GM21515 (cell line): ENCODE measurements around the gene EMX1.

Source experiments
- ATAC-seq: cut with Tn5 transposase; IDR thresholded peaks from one replicate; pipeline ENCODE4 v1.9.1; 2021; ENCODE audit not compliant: unreplicated experiment

Gene EMX1

GRCh38 chr2:72974436-72974754 is 57.1 kb downstream of the EMX1 start:
- no peak for ATAC-seq

DNA sequence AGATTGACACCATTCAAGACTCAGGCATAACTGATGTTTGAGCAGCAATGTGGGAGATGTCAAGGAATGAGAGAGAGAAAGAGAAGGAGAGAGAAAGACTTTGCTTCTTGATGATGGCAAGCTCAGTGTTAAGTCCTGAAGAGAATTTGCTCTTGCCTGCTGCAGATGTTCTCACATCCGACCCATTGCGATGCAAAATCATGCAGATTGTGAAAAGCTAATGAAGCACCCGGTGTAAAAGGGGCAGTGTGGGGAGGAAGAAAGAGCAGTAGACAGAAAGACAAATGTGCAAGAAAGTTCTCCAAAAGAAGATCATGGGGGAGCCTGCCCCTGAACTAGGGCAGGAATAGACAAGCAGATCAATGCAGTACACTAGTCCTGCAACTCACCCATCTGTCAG is 57.7 kb downstream of the EMX1 start:
- no peak for ATAC-seq

- ATAC-seq = no peak
Measured at GRCh38 chr2:72979896-72980295, 62.6 kb downstream of the EMX1 start.

DNA sequence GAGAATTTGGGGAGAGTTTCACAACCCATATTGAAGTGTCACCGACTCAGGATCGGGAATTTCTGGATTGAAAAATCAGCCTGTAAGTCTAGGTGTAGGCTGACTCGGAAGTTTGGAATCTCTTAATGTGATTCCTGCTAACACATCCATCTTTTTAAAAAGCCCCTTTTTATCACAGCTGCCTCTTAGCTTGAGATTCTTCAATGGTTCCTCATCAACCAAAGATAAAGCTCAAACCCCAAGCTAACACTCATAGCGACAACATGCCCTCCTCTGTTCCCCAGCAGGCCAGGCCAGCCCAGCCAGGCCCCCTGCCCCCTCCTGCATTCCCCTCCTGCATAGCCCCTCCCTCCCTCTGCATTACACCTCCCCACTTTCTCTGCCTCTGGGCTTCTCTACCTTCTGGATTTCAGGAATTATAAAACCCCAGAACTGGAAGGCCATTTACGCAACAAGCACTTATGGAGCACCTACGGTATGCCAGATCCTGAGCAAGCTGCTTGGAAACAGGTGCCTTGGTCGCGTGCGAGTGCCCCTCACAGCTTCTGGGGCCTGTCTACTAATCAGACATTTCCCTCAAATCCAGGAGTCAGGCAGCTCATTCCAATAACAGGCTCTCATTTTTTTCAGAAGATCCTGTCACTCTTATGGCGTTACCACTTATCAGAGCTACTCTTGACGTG is 63.4 kb downstream of the EMX1 start:
- no peak for ATAC-seq

DNA sequence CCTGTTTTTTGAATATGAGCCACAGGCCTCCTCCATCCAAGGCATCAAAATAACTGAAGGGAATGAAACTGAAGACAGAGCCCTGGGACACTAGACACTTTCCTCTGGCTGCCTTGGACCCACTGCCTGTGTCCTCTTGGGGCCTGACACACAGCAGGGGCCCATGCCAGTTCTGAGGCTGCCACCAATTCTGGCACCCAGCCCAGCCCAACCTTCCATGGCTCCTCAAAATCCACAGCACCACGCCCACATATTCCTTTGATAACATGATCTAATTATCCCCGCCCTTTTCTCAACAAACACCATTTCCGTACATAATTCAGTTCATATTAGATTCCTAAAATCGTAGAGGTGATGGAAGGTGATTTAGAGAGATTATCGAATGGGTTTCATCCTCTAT is 64.2 kb downstream of the EMX1 start:
- ATAC-seq = no peak

GRCh38 chr2:72982219-72982618 is 64.9 kb downstream of the EMX1 start:
- ATAC-seq = no peak

DNA sequence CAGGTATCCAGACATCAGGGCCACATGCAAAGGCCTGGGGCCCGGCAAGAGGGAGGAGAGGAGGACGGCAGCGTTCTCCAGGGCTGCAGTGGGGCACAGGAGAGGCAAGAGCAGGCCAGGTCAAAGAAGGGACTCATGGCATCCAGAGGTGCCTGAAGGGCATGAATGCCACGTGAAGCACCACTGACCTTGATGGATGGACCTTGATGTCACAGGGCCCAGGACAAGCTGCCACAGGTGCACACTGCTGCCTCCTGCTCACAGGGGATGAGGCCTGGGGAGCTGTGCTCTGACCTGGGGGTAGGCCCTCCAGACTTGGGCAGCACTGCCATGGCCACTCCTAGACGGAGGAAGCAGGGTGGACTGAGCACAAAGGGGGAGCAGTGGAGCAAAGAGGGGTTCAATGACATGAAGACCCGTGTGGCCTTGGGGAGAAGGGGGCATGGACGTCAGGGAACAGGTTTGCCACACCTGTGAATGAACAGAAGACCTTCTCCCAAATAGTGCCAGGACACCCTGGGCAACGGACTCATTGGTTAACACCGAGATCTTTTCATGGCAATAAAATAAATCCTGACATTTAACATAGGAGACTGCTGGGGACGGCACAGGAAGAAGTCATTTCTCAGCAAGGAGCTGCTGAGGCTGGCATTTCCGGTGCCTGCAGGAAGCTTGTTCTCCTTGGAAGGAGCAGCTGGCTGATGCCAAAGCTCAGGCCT is 65.6 kb downstream of the EMX1 start:
- no peak for ATAC-seq

- ATAC-seq = no peak
Measured at GRCh38 chr2:72983500-72984161, 66.3 kb downstream of the EMX1 start.

DNA sequence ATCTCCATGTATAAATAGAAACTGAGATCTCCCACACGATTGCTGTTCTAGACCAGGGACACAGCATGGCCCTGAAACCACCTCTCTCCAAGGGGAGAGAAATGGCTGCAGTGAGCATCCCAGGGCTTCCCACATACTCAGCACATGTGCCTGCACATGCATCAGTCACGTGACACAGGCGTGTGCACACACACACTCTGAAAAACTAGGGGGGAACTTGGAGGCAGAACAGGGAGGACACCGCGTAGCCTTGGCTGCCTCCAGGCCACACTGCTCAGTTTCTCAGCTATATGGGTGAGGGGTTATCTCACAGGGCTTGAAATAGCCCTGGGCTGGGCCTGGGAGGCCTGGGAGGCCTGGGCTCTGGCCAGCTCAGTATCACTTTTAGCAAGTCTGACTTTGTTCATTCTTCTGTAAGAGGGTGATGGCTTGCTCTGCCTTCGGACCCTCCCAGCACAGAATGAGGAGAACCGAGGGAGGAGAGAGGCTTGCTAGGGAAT is 66.9 kb downstream of the EMX1 start:
- ATAC-seq = no peak
